GM23338 (cell line): ENCODE measurements around the gene APBA2.
"Not testable (repeated sequence)": the region's sequence is repeated elsewhere in the genome, so short reads cannot be mapped to it uniquely, and the experiment has no call there.

Experiments
- EZH2 ChIP-seq: fragments of 200-600 bp; sonication (generic); IDR thresholded peaks from one replicate; pipeline ENCODE4 v1.8.0; 2017; ENCODE audit warnings: antibody characterized with exemption, mild to moderate bottlenecking, low read depth; ENCODE audit not compliant: unreplicated experiment
- EZH2phosphoT487 ChIP-seq: fragments of 200-600 bp; sonication (generic); IDR thresholded peaks from one replicate; pipeline ENCODE4 v1.8.1; 2018; ENCODE audit warnings: antibody characterized with exemption; ENCODE audit not compliant: unreplicated experiment
- JUNB ChIP-seq: IDR thresholded peaks from one replicate; pipeline ENCODE4 v1.6.1; 2016; ENCODE audit warnings: antibody characterized with exemption; ENCODE audit not compliant: unreplicated experiment
- NANOG ChIP-seq: IDR thresholded peaks from 2 replicates; pipeline ENCODE4 v1.6.1; 2016; ENCODE audit warnings: antibody characterized with exemption, borderline replicate concordance
- POLR2AphosphoS5 ChIP-seq: IDR thresholded peaks from 2 replicates; pipeline ENCODE4 v1.6.1; 2016; ENCODE audit warnings: antibody characterized with exemption, low read depth
- REST ChIP-seq: IDR thresholded peaks from one replicate; pipeline ENCODE4 v1.6.1; 2018; ENCODE audit warnings: antibody characterized with exemption; ENCODE audit not compliant: unreplicated experiment
- STAT1 ChIP-seq: IDR thresholded peaks from one replicate; pipeline ENCODE4 v1.6.1; 2016; ENCODE audit warnings: antibody characterized with exemption; ENCODE audit not compliant: unreplicated experiment
- ZNF114 ChIP-seq: fragments of 250-450 bp; sonication (Bioruptor Pico); IDR thresholded peaks from 2 replicates; pipeline ENCODE4 v1.5.0; 2020; ENCODE audit warnings: mild to moderate bottlenecking, moderate library complexity
- TF ChIP-seq, protein P1 (sequence below), 2 experiments: fragments of 200-600 bp in 1 of 2; sonication (generic) in 1 of 2; conservative IDR thresholded peaks; 2 replicates each; pipeline versions ENCODE4 v1.5.1 to v1.6.1; 2016 to 2017; ENCODE audit warnings: antibody characterized with exemption in 2 of 2, low read depth in 2 of 2, mild to moderate bottlenecking in 2 of 2, moderate library complexity in 1 of 2
- TF ChIP-seq, protein P2 (sequence below): fragments of 250-450 bp; sonication (Bioruptor Pico); IDR thresholded peaks from 2 replicates; pipeline ENCODE4 v1.5.0; 2020; ENCODE audit warnings: mild to moderate bottlenecking, moderate library complexity
- TF ChIP-seq, protein P3 (sequence below): IDR thresholded peaks from 2 replicates; pipeline ENCODE4 v1.6.1; 2016; ENCODE audit warnings: antibody characterized with exemption

DNA sequence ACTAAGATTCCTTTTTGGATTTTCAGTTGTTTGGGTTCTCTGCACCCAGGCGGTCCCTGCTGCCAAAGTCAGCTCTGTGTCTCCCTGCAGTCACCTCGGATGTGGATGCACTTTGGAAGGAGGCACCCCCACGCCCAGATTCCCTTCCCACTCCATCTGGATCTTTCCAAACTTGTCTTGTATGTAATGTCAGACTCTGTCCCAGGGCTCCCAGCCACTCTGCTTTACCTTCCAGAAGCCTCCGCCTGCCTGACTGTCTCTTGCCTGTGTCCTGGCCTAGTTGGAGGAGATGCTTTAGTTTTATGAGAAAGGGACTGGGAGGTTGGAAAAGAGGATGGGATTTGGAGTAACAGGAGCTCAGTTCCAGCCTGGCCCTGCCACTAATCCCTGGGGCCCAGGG lies 4.5 kb downstream of the APBA2 start:
- TF ChIP-seq, protein P1, sequence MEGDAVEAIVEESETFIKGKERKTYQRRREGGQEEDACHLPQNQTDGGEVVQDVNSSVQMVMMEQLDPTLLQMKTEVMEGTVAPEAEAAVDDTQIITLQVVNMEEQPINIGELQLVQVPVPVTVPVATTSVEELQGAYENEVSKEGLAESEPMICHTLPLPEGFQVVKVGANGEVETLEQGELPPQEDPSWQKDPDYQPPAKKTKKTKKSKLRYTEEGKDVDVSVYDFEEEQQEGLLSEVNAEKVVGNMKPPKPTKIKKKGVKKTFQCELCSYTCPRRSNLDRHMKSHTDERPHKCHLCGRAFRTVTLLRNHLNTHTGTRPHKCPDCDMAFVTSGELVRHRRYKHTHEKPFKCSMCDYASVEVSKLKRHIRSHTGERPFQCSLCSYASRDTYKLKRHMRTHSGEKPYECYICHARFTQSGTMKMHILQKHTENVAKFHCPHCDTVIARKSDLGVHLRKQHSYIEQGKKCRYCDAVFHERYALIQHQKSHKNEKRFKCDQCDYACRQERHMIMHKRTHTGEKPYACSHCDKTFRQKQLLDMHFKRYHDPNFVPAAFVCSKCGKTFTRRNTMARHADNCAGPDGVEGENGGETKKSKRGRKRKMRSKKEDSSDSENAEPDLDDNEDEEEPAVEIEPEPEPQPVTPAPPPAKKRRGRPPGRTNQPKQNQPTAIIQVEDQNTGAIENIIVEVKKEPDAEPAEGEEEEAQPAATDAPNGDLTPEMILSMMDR (conservative IDR thresholded peaks at IDR 0.05; ENCODE audit: low read depth in 2 of 2) = not testable (repeated sequence)
- not testable (repeated sequence) for TF ChIP-seq EZH2phosphoT487; POLR2AphosphoS5; EZH2; JUNB; ZNF114 (CRISPR knock-in tag); NANOG; STAT1; REST
- TF ChIP-seq, protein P2, sequence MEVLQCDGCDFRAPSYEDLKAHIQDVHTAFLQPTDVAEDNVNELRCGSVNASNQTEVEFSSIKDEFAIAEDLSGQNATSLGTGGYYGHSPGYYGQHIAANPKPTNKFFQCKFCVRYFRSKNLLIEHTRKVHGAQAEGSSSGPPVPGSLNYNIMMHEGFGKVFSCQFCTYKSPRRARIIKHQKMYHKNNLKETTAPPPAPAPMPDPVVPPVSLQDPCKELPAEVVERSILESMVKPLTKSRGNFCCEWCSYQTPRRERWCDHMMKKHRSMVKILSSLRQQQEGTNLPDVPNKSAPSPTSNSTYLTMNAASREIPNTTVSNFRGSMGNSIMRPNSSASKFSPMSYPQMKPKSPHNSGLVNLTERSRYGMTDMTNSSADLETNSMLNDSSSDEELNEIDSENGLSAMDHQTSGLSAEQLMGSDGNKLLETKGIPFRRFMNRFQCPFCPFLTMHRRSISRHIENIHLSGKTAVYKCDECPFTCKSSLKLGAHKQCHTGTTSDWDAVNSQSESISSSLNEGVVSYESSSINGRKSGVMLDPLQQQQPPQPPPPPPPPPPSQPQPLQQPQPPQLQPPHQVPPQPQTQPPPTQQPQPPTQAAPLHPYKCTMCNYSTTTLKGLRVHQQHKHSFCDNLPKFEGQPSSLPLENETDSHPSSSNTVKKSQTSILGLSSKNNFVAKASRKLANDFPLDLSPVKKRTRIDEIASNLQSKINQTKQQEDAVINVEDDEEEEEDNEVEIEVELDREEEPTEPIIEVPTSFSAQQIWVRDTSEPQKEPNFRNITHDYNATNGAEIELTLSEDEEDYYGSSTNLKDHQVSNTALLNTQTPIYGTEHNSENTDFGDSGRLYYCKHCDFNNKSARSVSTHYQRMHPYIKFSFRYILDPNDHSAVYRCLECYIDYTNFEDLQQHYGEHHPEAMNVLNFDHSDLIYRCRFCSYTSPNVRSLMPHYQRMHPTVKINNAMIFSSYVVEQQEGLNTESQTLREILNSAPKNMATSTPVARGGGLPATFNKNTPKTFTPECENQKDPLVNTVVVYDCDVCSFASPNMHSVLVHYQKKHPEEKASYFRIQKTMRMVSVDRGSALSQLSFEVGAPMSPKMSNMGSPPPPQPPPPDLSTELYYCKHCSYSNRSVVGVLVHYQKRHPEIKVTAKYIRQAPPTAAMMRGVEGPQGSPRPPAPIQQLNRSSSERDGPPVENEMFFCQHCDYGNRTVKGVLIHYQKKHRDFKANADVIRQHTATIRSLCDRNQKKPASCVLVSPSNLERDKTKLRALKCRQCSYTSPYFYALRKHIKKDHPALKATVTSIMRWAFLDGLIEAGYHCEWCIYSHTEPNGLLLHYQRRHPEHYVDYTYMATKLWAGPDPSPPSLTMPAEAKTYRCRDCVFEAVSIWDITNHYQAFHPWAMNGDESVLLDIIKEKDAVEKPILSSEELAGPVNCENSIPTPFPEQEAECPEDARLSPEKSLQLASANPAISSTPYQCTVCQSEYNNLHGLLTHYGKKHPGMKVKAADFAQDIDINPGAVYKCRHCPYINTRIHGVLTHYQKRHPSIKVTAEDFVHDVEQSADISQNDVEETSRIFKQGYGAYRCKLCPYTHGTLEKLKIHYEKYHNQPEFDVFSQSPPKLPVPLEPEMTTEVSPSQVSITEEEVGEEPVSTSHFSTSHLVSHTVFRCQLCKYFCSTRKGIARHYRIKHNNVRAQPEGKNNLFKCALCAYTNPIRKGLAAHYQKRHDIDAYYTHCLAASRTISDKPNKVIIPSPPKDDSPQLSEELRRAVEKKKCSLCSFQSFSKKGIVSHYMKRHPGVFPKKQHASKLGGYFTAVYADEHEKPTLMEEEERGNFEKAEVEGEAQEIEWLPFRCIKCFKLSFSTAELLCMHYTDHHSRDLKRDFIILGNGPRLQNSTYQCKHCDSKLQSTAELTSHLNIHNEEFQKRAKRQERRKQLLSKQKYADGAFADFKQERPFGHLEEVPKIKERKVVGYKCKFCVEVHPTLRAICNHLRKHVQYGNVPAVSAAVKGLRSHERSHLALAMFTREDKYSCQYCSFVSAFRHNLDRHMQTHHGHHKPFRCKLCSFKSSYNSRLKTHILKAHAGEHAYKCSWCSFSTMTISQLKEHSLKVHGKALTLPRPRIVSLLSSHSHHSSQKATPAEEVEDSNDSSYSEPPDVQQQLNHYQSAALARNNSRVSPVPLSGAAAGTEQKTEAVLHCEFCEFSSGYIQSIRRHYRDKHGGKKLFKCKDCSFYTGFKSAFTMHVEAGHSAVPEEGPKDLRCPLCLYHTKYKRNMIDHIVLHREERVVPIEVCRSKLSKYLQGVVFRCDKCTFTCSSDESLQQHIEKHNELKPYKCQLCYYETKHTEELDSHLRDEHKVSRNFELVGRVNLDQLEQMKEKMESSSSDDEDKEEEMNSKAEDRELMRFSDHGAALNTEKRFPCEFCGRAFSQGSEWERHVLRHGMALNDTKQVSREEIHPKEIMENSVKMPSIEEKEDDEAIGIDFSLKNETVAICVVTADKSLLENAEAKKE = not testable (repeated sequence)
- TF ChIP-seq, protein P3, sequence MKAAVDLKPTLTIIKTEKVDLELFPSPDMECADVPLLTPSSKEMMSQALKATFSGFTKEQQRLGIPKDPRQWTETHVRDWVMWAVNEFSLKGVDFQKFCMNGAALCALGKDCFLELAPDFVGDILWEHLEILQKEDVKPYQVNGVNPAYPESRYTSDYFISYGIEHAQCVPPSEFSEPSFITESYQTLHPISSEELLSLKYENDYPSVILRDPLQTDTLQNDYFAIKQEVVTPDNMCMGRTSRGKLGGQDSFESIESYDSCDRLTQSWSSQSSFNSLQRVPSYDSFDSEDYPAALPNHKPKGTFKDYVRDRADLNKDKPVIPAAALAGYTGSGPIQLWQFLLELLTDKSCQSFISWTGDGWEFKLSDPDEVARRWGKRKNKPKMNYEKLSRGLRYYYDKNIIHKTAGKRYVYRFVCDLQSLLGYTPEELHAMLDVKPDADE = not testable (repeated sequence)
